HEK293 (cell line): Measurements from ENCODE around the gene ATF6.
"Not testable (repeated sequence)": the region's sequence is repeated elsewhere in the genome, so short reads cannot be mapped to it uniquely, and the experiment has no call there.

Experiments used
- CTCF ChIA-PET: fragments of 350-600 bp; formaldehyde crosslinking; extraction: SDS; loops from one replicate; lab custom pipeline; 2021; ENCODE audit warnings: antibody characterized with exemption; lab: Yijun Ruan, JAX
- POLR2A ChIA-PET: fragments of 300-600 bp; formaldehyde crosslinking; extraction: SDS; loops from one replicate; lab custom pipeline; 2020; ENCODE audit warnings: antibody characterized with exemption, inconsistent platforms; lab: Yijun Ruan, JAX
- H3K27ac ChIP-seq: fragments of 200-500 bp; sonication (Bioruptor generic); 2 replicates; pipeline ENCODE4 v1.5.1; 2014; ENCODE audit warnings: low read depth, low read length, control low read depth, inconsistent platforms; ENCODE audit errors: extremely low read depth
- H3K36me3 ChIP-seq, 2 experiments: fragments of 200-500 bp in 1 of 2; sonication (Bioruptor generic) in 1 of 2; 1 replicate in 1 of 2; 2 replicates in 1 of 2; pipeline ENCODE4 v1.5.1; 2014 to 2017; ENCODE audit warnings: inconsistent platforms in 2 of 2, low read length in 2 of 2; ENCODE audit not compliant: control insufficient read depth in 2 of 2, insufficient read depth in 1 of 2
- H3K4me1 ChIP-seq: fragments of 200-500 bp; sonication (Bioruptor generic); 2 replicates; pipeline ENCODE4 v1.5.1; 2014; ENCODE audit warnings: mild to moderate bottlenecking, low read length, inconsistent platforms; ENCODE audit not compliant: control insufficient read depth, insufficient read depth
- H3K4me3 ChIP-seq: 2 replicates; pipeline ENCODE4 v1.5.1; 2011; ENCODE audit warnings: low read depth, mild to moderate bottlenecking, control low read depth, low read length, moderate library complexity
- H3K9me3 ChIP-seq: fragments of 200-500 bp; sonication (Bioruptor generic); 2 replicates; pipeline ENCODE4 v1.5.1; 2014; ENCODE audit warnings: low read depth, low read length, inconsistent platforms; ENCODE audit not compliant: control insufficient read depth, insufficient read depth
- KLF10 ChIP-seq: fragments of 450-650 bp; IDR thresholded peaks from 2 replicates; pipeline ENCODE4 v1.5.1; 2018; ENCODE audit warnings: missing biosample characterization, mild to moderate bottlenecking, missing genetic modification characterization
- ZFP41 ChIP-seq: fragments of 450-650 bp; formaldehyde crosslinking; IDR thresholded peaks from 2 replicates; pipeline ENCODE4 v1.5.1; 2016; ENCODE audit warnings: missing biosample characterization, missing genetic modification characterization, borderline replicate concordance
- ZNF155 ChIP-seq: fragments of 450-650 bp; formaldehyde crosslinking; IDR thresholded peaks from 2 replicates; pipeline ENCODE4 v1.5.1; 2016; ENCODE audit warnings: missing biosample characterization, missing genetic modification characterization
- ZNF184 ChIP-seq: fragments of 450-650 bp; IDR thresholded peaks from 2 replicates; pipeline ENCODE4 v1.5.1; 2018; ENCODE audit warnings: missing biosample characterization, mild to moderate bottlenecking, missing genetic modification characterization
- ZNF214 ChIP-seq: fragments of 450-650 bp; formaldehyde crosslinking; IDR thresholded peaks from 2 replicates; pipeline ENCODE4 v1.5.1; 2017; ENCODE audit warnings: missing biosample characterization, mild to moderate bottlenecking, missing genetic modification characterization, borderline replicate concordance
- ZNF292 ChIP-seq: fragments of 450-650 bp; formaldehyde crosslinking; IDR thresholded peaks from 2 replicates; pipeline ENCODE4 v1.5.1; 2016; ENCODE audit warnings: low read depth, missing biosample characterization, missing genetic modification characterization, borderline replicate concordance
- ZNF335 ChIP-seq: fragments of 450-650 bp; formaldehyde crosslinking; conservative IDR thresholded peaks from 2 replicates; pipeline ENCODE4 v1.5.1; 2016; ENCODE audit warnings: missing biosample characterization, missing genetic modification characterization
- ZNF426 ChIP-seq: fragments of 450-650 bp; formaldehyde crosslinking; IDR thresholded peaks from 2 replicates; pipeline ENCODE4 v1.5.1; 2017; ENCODE audit warnings: missing biosample characterization, missing genetic modification characterization, mild to moderate bottlenecking, inconsistent platforms, moderate library complexity
- ZNF433 ChIP-seq: fragments of 450-650 bp; formaldehyde crosslinking; IDR thresholded peaks from 2 replicates; pipeline ENCODE4 v1.5.1; 2016; ENCODE audit warnings: missing biosample characterization, missing genetic modification characterization, low read depth
- ZNF621 ChIP-seq: fragments of 450-650 bp; formaldehyde crosslinking; IDR thresholded peaks from 2 replicates; pipeline ENCODE4 v1.5.1; 2017; ENCODE audit warnings: missing biosample characterization, missing genetic modification characterization
- ZNF658 ChIP-seq: fragments of 450-650 bp; formaldehyde crosslinking; IDR thresholded peaks from 2 replicates; pipeline ENCODE4; 2016; ENCODE audit warnings: missing biosample characterization, missing genetic modification characterization
- ZSCAN30 ChIP-seq: fragments of 450-650 bp; IDR thresholded peaks from 2 replicates; pipeline ENCODE4 v1.5.1; 2018; ENCODE audit warnings: missing biosample characterization, mild to moderate bottlenecking, missing genetic modification characterization, moderate library complexity
- TF ChIP-seq, protein P1 (sequence below): fragments of 450-650 bp; formaldehyde crosslinking; IDR thresholded peaks from 2 replicates; pipeline ENCODE4 v1.5.1; 2016; ENCODE audit warnings: missing biosample characterization, missing genetic modification characterization
- TF ChIP-seq, protein P2 (sequence below): fragments of 450-650 bp; formaldehyde crosslinking; IDR thresholded peaks from 2 replicates; pipeline ENCODE4 v1.5.1; 2017; ENCODE audit warnings: missing biosample characterization, missing genetic modification characterization
- TF ChIP-seq, protein P3 (sequence below): fragments of 450-650 bp; formaldehyde crosslinking; IDR thresholded peaks from 2 replicates; pipeline ENCODE4 v1.5.1; 2016; ENCODE audit warnings: missing biosample characterization, missing genetic modification characterization
- TF ChIP-seq, protein P4 (sequence below): IDR thresholded peaks from 2 replicates; pipeline ENCODE4 v1.6.1; 2011; ENCODE audit warnings: mild to moderate bottlenecking, low read depth, low read length, borderline replicate concordance
- TF ChIP-seq, protein P5 (sequence below): sonication (generic); formaldehyde crosslinking; IDR thresholded peaks from 2 replicates; pipeline ENCODE4 v1.8.1; 2022; ENCODE audit warnings: mild to moderate bottlenecking, moderate library complexity, missing genetic modification reagents

The ATF6 gene

DNA sequence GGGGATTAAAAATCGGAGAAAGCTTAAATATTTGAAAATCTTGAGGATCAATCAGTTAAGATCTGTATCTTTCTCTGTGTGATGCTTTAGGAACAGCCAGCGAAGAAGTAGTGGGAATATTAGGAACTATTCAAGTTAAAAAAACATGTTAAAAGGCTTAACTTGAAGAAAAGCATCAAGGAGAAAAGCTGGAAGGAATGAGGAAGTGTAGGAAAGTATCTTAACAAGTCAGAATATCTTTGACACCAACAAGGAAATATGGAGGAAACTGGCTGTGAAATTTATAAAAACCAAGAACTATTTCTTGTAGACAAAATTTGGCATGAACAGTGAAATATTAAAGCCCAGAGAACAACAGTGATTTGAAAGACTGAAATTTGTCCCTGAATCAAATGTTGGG, 60.4 kb downstream of the ATF6 start:
- POLR2A ChIA-PET: interaction anchor here (0.7 kb wide), 1 partner anchor 148 kb away, joined by 7 read pairs; no protein-coding TSS in a partner anchor
- CTCF ChIA-PET: no interaction called here
- H3K36me3 ChIP-seq: peaks cover 0 to 4% of the 10 kb centered on the region in 2 experiments; a peak in 2 of 3 replicates
- H3K9me3 ChIP-seq: no peaks in the 10 kb centered on the region
- no peaks in the 10 kb centered on the region for H3K4me1 ChIP-seq
- no peak for TF ChIP-seq ZNF155 (tag by site-specific recombination)
- no peak for TF ChIP-seq ZSCAN30 (tag by site-specific recombination)
- no peak for TF ChIP-seq KLF10 (tag by site-specific recombination)
- no peak for TF ChIP-seq ZNF335 (tag by site-specific recombination)
- no peak overlapping the region for H3K27ac ChIP-seq
- no peak overlapping the region for H3K4me3 ChIP-seq

DNA sequence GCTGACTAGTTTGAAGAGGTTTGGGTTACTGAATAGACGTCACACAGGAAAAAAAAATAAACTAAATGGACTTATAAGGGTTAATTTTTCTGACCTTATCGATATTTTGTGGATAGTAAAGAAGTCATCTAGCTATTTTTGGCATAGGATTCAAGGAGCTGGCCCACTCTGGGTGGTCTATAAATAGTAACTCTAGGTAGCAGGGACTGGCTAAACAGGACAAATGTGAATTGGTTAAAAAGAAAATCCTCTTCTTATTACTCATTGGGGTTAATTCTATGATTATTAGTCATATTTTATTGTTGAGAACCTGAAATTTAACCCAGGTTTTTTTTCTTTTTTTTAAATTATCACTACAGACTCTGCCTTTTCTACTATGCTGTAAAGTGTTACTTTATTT, 61.7 kb downstream of the ATF6 start:
- no peak overlapping the region for H3K4me3 ChIP-seq
- TF ChIP-seq, protein P1, sequence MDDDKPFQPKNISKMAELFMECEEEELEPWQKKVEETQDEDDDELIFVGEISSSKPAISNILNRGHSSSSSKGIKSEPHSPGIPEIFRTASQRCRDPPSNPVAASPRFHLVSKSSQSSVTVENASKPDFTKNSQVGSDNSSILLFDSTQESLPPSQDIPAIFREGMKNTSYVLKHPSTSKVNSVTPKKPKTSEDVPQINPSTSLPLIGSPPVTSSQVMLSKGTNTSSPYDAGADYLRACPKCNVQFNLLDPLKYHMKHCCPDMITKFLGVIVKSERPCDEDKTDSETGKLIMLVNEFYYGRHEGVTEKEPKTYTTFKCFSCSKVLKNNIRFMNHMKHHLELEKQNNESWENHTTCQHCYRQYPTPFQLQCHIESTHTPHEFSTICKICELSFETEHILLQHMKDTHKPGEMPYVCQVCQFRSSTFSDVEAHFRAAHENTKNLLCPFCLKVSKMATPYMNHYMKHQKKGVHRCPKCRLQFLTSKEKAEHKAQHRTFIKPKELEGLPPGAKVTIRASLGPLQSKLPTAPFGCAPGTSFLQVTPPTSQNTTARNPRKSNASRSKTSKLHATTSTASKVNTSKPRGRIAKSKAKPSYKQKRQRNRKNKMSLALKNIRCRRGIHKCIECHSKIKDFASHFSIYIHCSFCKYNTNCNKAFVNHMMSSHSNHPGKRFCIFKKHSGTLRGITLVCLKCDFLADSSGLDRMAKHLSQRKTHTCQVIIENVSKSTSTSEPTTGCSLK (tag by site-specific recombination): no peak
- TF ChIP-seq ZNF292 (tag by site-specific recombination): no peak
- no peak for TF ChIP-seq ZNF621
- TF ChIP-seq, protein P2, sequence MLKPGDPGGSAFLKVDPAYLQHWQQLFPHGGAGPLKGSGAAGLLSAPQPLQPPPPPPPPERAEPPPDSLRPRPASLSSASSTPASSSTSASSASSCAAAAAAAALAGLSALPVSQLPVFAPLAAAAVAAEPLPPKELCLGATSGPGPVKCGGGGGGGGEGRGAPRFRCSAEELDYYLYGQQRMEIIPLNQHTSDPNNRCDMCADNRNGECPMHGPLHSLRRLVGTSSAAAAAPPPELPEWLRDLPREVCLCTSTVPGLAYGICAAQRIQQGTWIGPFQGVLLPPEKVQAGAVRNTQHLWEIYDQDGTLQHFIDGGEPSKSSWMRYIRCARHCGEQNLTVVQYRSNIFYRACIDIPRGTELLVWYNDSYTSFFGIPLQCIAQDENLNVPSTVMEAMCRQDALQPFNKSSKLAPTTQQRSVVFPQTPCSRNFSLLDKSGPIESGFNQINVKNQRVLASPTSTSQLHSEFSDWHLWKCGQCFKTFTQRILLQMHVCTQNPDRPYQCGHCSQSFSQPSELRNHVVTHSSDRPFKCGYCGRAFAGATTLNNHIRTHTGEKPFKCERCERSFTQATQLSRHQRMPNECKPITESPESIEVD (tag by site-specific recombination): no peak
- TF ChIP-seq, protein P3, sequence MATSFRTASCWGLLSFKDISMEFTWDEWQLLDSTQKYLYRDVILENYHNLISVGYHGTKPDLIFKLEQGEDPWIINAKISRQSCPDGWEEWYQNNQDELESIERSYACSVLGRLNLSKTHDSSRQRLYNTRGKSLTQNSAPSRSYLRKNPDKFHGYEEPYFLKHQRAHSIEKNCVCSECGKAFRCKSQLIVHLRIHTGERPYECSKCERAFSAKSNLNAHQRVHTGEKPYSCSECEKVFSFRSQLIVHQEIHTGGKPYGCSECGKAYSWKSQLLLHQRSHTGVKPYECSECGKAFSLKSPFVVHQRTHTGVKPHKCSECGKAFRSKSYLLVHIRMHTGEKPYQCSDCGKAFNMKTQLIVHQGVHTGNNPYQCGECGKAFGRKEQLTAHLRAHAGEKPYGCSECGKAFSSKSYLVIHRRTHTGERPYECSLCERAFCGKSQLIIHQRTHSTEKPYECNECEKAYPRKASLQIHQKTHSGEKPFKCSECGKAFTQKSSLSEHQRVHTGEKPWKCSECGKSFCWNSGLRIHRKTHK (tag by site-specific recombination): no peak
- no peak for TF ChIP-seq ZNF426 (tag by site-specific recombination)
- TF ChIP-seq ZNF658: no peak
- TF ChIP-seq, protein P4, sequence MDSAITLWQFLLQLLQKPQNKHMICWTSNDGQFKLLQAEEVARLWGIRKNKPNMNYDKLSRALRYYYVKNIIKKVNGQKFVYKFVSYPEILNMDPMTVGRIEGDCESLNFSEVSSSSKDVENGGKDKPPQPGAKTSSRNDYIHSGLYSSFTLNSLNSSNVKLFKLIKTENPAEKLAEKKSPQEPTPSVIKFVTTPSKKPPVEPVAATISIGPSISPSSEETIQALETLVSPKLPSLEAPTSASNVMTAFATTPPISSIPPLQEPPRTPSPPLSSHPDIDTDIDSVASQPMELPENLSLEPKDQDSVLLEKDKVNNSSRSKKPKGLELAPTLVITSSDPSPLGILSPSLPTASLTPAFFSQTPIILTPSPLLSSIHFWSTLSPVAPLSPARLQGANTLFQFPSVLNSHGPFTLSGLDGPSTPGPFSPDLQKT: no peak
- TF ChIP-seq ZNF214: no peak
- TF ChIP-seq, protein P5, sequence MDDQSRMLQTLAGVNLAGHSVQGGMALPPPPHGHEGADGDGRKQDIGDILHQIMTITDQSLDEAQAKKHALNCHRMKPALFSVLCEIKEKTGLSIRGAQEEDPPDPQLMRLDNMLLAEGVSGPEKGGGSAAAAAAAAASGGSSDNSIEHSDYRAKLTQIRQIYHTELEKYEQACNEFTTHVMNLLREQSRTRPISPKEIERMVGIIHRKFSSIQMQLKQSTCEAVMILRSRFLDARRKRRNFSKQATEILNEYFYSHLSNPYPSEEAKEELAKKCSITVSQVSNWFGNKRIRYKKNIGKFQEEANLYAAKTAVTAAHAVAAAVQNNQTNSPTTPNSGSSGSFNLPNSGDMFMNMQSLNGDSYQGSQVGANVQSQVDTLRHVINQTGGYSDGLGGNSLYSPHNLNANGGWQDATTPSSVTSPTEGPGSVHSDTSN (CRISPR knock-in tag): no peak
- no peak for TF ChIP-seq ZFP41
- no peak for TF ChIP-seq ZNF433 (tag by site-specific recombination)
- no peak for TF ChIP-seq ZNF184
- CTCF ChIA-PET: interaction anchor here (0.6 to 1.0 kb wide), 2 partner anchors 9 to 14 kb away, joined by 3 read pairs; no protein-coding TSS in a partner anchor
- H3K36me3 ChIP-seq: no peaks in the 10 kb centered on the region
- H3K27ac ChIP-seq: no peak overlapping the region
- POLR2A ChIA-PET: no interaction called here
- H3K4me1 ChIP-seq: no peaks in the 10 kb centered on the region
- H3K9me3 ChIP-seq: no peaks in the 10 kb centered on the region

DNA sequence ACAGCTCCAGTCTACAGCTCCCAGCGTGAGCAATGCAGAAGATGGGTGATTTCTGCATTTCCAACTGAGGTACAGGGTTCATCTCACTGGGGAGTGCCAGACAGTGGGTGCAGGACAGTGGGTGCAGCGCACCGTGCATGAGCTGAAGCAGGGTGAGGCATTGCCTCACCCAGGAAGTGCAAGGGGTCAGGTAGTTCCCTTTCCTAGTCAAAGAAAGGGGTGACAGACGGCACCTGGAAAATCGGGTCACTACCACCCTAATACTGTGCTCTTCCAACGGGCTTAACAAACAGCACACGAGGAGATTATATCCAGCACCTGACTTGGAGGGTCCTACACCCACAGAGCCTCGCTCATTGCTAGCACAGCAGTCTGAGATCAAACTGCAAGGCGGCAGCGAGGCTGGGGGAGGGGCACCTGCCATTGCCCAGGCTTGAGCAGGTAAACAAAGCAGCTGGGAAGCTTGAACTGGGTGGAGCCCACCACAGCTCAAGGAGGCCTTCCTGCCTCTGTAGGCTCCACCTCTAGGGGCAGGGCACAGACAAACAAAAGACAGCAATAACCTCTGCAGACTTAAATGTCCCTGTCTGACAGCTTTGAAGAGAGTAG, 66.3 kb downstream of the ATF6 start:
- H3K4me3 ChIP-seq, CTCF ChIA-PET, H3K27ac ChIP-seq, H3K36me3 ChIP-seq, H3K9me3 ChIP-seq, POLR2A ChIA-PET, H3K4me1 ChIP-seq: not testable (repeated sequence)
